ENCODE measurements around the gene TPRA1. TPM values are rescaled to one million over a fixed set of nuclear protein-coding genes. Genes with fewer than 3 reads are reported as not detected.

TPRA1 gene
- total and polyA plus RNA-seq, 2 experiments from 2014 or later, result 16.7 to 30.4 TPM

DNA sequence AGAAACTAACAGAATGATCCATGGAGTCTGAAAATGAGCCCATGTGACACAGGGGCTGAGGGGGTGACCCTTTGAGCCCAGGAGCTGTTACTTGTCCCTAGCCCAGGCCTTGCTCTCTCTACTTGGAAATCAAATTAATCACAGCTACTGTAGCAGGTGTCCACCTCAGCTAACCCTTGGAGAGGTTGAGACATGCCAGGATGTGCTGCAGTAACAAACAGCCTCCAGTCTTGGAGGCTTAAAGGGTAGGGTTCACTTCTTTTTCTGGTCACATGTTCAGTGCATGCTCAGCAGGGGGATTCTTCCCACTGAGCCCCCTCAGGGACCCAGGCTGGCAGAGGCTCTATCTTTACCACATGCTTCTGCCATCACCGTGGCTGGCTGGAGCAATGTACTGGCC lies 21.4 kb downstream of the TPRA1 start (continued):
- TF ChIP-seq, protein P1, sequence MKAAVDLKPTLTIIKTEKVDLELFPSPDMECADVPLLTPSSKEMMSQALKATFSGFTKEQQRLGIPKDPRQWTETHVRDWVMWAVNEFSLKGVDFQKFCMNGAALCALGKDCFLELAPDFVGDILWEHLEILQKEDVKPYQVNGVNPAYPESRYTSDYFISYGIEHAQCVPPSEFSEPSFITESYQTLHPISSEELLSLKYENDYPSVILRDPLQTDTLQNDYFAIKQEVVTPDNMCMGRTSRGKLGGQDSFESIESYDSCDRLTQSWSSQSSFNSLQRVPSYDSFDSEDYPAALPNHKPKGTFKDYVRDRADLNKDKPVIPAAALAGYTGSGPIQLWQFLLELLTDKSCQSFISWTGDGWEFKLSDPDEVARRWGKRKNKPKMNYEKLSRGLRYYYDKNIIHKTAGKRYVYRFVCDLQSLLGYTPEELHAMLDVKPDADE (IDR thresholded peaks at IDR 0.05), result no peak
- TF ChIP-seq, protein P2, sequence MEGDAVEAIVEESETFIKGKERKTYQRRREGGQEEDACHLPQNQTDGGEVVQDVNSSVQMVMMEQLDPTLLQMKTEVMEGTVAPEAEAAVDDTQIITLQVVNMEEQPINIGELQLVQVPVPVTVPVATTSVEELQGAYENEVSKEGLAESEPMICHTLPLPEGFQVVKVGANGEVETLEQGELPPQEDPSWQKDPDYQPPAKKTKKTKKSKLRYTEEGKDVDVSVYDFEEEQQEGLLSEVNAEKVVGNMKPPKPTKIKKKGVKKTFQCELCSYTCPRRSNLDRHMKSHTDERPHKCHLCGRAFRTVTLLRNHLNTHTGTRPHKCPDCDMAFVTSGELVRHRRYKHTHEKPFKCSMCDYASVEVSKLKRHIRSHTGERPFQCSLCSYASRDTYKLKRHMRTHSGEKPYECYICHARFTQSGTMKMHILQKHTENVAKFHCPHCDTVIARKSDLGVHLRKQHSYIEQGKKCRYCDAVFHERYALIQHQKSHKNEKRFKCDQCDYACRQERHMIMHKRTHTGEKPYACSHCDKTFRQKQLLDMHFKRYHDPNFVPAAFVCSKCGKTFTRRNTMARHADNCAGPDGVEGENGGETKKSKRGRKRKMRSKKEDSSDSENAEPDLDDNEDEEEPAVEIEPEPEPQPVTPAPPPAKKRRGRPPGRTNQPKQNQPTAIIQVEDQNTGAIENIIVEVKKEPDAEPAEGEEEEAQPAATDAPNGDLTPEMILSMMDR (conservative IDR thresholded peaks at IDR 0.05; ENCODE audit: low read depth in 2 of 2), result no peak
- TF ChIP-seq EZH2phosphoT487 (IDR thresholded peaks at IDR 0.05; ENCODE audit: unreplicated experiment) (no peak), CREB1 (CRISPR knock-in tag; IDR thresholded peaks at IDR 0.05; ENCODE audit: low read depth) (no peak), JUNB (IDR thresholded peaks at IDR 0.05; ENCODE audit: unreplicated experiment) (no peak), POLR2AphosphoS5 (IDR thresholded peaks at IDR 0.05; ENCODE audit: low read depth) (no peak), ZNF114 (CRISPR knock-in tag; IDR thresholded peaks at IDR 0.05) (no peak)

DNA sequence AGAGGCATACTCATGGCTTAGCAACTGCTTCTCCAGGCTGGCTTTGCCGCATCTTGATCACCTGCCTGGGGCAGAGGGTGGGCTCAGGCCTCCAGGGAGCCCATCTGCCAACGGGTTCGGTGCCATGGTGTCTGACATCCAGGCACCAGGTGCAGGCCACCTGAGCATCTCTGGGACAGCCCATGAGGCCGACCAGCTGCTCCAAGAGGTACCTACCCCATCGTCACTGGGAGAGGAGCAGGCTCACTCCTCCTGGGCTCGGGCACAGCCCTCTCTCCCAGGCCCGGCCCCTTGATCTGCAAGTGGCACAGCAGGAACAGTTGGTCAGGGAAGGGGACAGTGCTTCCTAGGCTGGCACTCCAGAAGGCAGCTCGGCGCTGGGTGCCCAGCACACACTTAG lies 21.9 kb downstream of the TPRA1 start:
- no peak for ATAC-seq
- TF ChIP-seq, protein P3, sequence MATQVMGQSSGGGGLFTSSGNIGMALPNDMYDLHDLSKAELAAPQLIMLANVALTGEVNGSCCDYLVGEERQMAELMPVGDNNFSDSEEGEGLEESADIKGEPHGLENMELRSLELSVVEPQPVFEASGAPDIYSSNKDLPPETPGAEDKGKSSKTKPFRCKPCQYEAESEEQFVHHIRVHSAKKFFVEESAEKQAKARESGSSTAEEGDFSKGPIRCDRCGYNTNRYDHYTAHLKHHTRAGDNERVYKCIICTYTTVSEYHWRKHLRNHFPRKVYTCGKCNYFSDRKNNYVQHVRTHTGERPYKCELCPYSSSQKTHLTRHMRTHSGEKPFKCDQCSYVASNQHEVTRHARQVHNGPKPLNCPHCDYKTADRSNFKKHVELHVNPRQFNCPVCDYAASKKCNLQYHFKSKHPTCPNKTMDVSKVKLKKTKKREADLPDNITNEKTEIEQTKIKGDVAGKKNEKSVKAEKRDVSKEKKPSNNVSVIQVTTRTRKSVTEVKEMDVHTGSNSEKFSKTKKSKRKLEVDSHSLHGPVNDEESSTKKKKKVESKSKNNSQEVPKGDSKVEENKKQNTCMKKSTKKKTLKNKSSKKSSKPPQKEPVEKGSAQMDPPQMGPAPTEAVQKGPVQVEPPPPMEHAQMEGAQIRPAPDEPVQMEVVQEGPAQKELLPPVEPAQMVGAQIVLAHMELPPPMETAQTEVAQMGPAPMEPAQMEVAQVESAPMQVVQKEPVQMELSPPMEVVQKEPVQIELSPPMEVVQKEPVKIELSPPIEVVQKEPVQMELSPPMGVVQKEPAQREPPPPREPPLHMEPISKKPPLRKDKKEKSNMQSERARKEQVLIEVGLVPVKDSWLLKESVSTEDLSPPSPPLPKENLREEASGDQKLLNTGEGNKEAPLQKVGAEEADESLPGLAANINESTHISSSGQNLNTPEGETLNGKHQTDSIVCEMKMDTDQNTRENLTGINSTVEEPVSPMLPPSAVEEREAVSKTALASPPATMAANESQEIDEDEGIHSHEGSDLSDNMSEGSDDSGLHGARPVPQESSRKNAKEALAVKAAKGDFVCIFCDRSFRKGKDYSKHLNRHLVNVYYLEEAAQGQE (IDR thresholded peaks at IDR 0.05; ENCODE audit: unreplicated experiment), result no peak
- TF ChIP-seq NANOG (IDR thresholded peaks at IDR 0.05; ENCODE audit: borderline replicate concordance), result no peak
- TF ChIP-seq, protein P1 (IDR thresholded peaks at IDR 0.05), result no peak
- no peak for TF ChIP-seq EZH2phosphoT487 (IDR thresholded peaks at IDR 0.05; ENCODE audit: unreplicated experiment)
- no peak for TF ChIP-seq JUNB (IDR thresholded peaks at IDR 0.05; ENCODE audit: unreplicated experiment)
- TF ChIP-seq, protein P2 (conservative IDR thresholded peaks at IDR 0.05; ENCODE audit: low read depth in 2 of 2), result no peak
- no peak for TF ChIP-seq POLR2AphosphoS5 (IDR thresholded peaks at IDR 0.05; ENCODE audit: low read depth)
- no peak for TF ChIP-seq ZNF331 (CRISPR knock-in tag; IDR thresholded peaks at IDR 0.05; ENCODE audit: low read depth)
- TF ChIP-seq CREB1 (CRISPR knock-in tag; IDR thresholded peaks at IDR 0.05; ENCODE audit: low read depth), result no peak
- TF ChIP-seq ZNF114 (CRISPR knock-in tag; IDR thresholded peaks at IDR 0.05), result no peak
- TF ChIP-seq EZH2 (IDR thresholded peaks at IDR 0.05; ENCODE audit: low read depth, unreplicated experiment), result no peak

More for the DNA sequence above, 21.9 kb downstream of the TPRA1 start:
- Histone ChIP-seq H3K9me2 (ENCODE audit: insufficient read depth) (no peaks in the 10 kb centered on the region), H3K79me2 (replicated peaks; ENCODE audit: insufficient read depth) (no peaks in the 10 kb centered on the region), H3K4me1 (ENCODE audit: insufficient read depth) (no peaks in the 10 kb centered on the region), H3K4me2 (no peak overlapping the region), H4K20me1 (replicated peaks; ENCODE audit: insufficient read depth) (no peaks in the 10 kb centered on the region), H3K27me3 (ENCODE audit: insufficient read depth) (no peaks in the 10 kb centered on the region), H2AFZ (no peak overlapping the region), H3K4me3 (no peak overlapping the region), H3F3A (replicated peaks; ENCODE audit: low read depth) (no peaks in the 10 kb centered on the region), H3K36me3 (ENCODE audit: insufficient read depth) (no peaks in the 10 kb centered on the region), H3K27ac (ENCODE audit: low read depth) (no peak overlapping the region)
- H3K9me3 Mint-ChIP-seq, result no peaks in the 10 kb centered on the region
- DNase-seq (ENCODE audit: low spot score), result no peak
- peaks cover 4% of the 10 kb centered on the region; the same call in 1 of the 3 replicates for H3K36me3 Mint-ChIP-seq (ENCODE audit: low read depth)
- H3K27me3 Mint-ChIP-seq (ENCODE audit: insufficient read depth, low read depth, poor library complexity), result no peaks in the 10 kb centered on the region
- H3K27ac Mint-ChIP-seq, result no peak overlapping the region
- no peak overlapping the region for H3K4me3 Mint-ChIP-seq
- no peaks in the 10 kb centered on the region; the same call in 2 of the 3 replicates for H3K4me1 Mint-ChIP-seq
